ENCODE results near the gene TYRP1. TPM values are rescaled to one million over a fixed set of nuclear protein-coding genes. Genes with fewer than 3 reads are reported as not detected.
A peak's percentile ranks its signal among the peaks of the same experiment; 100 is the strongest.

TYRP1 gene
- total RNA-seq, 4 donors from 2014 or later, result 0.84 to 10.3 (median 1.6) TPM

DNA sequence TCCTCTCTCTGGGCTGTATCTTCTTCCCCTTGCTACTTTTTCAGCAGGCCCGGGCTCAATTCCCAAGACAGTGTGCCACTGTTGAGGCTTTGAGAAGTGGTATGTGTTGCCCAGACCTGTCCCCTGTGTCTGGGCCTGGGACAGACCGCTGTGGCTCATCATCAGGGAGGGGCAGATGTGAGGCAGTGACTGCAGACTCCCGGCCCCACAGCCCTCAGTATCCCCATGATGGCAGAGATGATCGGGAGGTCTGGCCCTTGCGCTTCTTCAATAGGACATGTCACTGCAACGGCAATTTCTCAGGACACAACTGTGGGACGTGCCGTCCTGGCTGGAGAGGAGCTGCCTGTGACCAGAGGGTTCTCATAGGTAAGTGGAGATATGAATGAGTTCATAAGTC is 828 bp downstream of the TYRP1 start:
- Histone ChIP-seq H3K36me3 (no peaks in the 10 kb centered on the region), H3K27ac (no peak overlapping the region), H3K9me3 (no peaks in the 10 kb centered on the region), H3K4me3 (no peak overlapping the region), H3K4me1 (peaks cover 0 to 24% of the 10 kb centered on the region in 2 donors), H3K27me3 (no peaks in the 10 kb centered on the region)
- ATAC-seq (no peak), DNase-seq (no peak)
- in situ Hi-C loops (cut with MboI; ENCODE audit: low sequenced_read_pairs in 4 of 4), result no loop called here
- no peak for TF ChIP-seq POLR2A (IDR thresholded peaks at IDR 0.05)
- TF ChIP-seq, protein P1, sequence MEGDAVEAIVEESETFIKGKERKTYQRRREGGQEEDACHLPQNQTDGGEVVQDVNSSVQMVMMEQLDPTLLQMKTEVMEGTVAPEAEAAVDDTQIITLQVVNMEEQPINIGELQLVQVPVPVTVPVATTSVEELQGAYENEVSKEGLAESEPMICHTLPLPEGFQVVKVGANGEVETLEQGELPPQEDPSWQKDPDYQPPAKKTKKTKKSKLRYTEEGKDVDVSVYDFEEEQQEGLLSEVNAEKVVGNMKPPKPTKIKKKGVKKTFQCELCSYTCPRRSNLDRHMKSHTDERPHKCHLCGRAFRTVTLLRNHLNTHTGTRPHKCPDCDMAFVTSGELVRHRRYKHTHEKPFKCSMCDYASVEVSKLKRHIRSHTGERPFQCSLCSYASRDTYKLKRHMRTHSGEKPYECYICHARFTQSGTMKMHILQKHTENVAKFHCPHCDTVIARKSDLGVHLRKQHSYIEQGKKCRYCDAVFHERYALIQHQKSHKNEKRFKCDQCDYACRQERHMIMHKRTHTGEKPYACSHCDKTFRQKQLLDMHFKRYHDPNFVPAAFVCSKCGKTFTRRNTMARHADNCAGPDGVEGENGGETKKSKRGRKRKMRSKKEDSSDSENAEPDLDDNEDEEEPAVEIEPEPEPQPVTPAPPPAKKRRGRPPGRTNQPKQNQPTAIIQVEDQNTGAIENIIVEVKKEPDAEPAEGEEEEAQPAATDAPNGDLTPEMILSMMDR (IDR thresholded peaks at IDR 0.05 in 4 of 5, conservative IDR thresholded peaks at IDR 0.05 in 1 of 5), result no peak
- intact Hi-C loops (cut with DNase I; ENCODE audit: low total_unique reads), result no loop called here

DNA sequence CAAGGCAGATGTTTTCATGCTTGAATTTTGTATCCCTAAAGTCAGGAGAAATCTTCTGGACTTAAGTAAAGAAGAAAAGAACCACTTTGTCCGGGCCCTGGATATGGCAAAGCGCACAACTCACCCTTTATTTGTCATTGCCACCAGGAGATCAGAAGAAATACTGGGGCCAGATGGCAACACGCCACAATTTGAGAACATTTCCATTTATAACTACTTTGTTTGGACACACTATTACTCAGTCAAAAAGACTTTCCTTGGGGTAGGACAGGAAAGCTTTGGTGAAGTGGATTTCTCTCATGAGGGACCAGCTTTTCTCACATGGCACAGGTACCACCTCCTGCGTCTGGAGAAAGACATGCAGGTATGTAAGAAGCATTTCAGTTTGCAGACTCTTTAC is 2.3 kb downstream of the TYRP1 start:
- peak in 1 of 2 donors; percentile 30 for DNase-seq
- Histone ChIP-seq H3K27ac (no peak overlapping the region), H3K4me1 (peaks cover 0 to 24% of the 10 kb centered on the region in 2 donors), H3K36me3 (no peaks in the 10 kb centered on the region), H3K27me3 (no peaks in the 10 kb centered on the region), H3K9me3 (no peaks in the 10 kb centered on the region), H3K4me3 (no peak overlapping the region)
- TF ChIP-seq, protein P1 (IDR thresholded peaks at IDR 0.05 in 4 of 5, conservative IDR thresholded peaks at IDR 0.05 in 1 of 5), result no peak
- TF ChIP-seq POLR2A (IDR thresholded peaks at IDR 0.05), result no peak
- intact Hi-C loops (cut with DNase I; ENCODE audit: low total_unique reads) (no loop called here), in situ Hi-C loops (cut with MboI; ENCODE audit: low sequenced_read_pairs in 4 of 4) (no loop called here)
- peak; percentile 63 to 81 for ATAC-seq

GRCh38 chr9:12696931-12697622 is 3.9 kb downstream of the TYRP1 start:
- Histone ChIP-seq H3K4me3 (peak overlapping the region in 1 of 4 donors; percentile 26), H3K9me3 (no peaks in the 10 kb centered on the region), H3K27ac (no peak overlapping the region), H3K27me3 (no peaks in the 10 kb centered on the region), H3K4me1 (peaks cover 0 to 24% of the 10 kb centered on the region in 2 donors), H3K36me3 (no peaks in the 10 kb centered on the region)
- ATAC-seq (no peak), DNase-seq (no peak)
- TF ChIP-seq, protein P1 (IDR thresholded peaks at IDR 0.05 in 4 of 5, conservative IDR thresholded peaks at IDR 0.05 in 1 of 5), result no peak
- TF ChIP-seq POLR2A (IDR thresholded peaks at IDR 0.05), result no peak
- intact Hi-C loops (cut with DNase I; ENCODE audit: low total_unique reads), result no loop called here
- in situ Hi-C loops (cut with MboI; ENCODE audit: low sequenced_read_pairs in 4 of 4), result no loop called here

- H3K4me3 ChIP-seq, result peak overlapping the region in 1 of 4 donors; percentile 26
- ATAC-seq, result no peak
- TF ChIP-seq, protein P1 (IDR thresholded peaks at IDR 0.05 in 4 of 5, conservative IDR thresholded peaks at IDR 0.05 in 1 of 5), result no peak
- TF ChIP-seq POLR2A (IDR thresholded peaks at IDR 0.05), result no peak
- no peaks in the 10 kb centered on the region for H3K9me3 ChIP-seq
- peaks cover 0 to 24% of the 10 kb centered on the region in 2 donors for H3K4me1 ChIP-seq
- no peak for DNase-seq
- no peak overlapping the region for H3K27ac ChIP-seq
- in situ Hi-C loops (cut with MboI; ENCODE audit: low sequenced_read_pairs in 4 of 4) (no loop called here), intact Hi-C loops (cut with DNase I; ENCODE audit: low total_unique reads) (no loop called here)
- H3K27me3 ChIP-seq, result no peaks in the 10 kb centered on the region
- no peaks in the 10 kb centered on the region for H3K36me3 ChIP-seq
Measured at GRCh38 chr9:12697719-12698118, 4.5 kb downstream of the TYRP1 start.
